Measurements from ENCODE around the gene MAML2.

MAML2 gene

GRCh38 chr11:96147906-96148486, 195.0 kb downstream of the MAML2 start:
- DNase-seq = no peak

GRCh38 chr11:96147186-96147585, 195.8 kb downstream of the MAML2 start:
- no peak for DNase-seq

GRCh38 chr11:96146765-96147164, 196.2 kb downstream of the MAML2 start:
- no peak for DNase-seq

GRCh38 chr11:96145163-96145585, 197.8 kb downstream of the MAML2 start:
- no peak for DNase-seq

- no peak for DNase-seq
Measured at GRCh38 chr11:96144553-96144952, 198.4 kb downstream of the MAML2 start.

- DNase-seq = no peak
Measured at GRCh38 chr11:96143041-96143521, 199.9 kb downstream of the MAML2 start.

- no peak for DNase-seq
Measured at GRCh38 chr11:96141626-96142025, 201.4 kb downstream of the MAML2 start.

GRCh38 chr11:96139691-96140090, 203.3 kb downstream of the MAML2 start:
- no peak for DNase-seq

- DNase-seq = no peak
Measured at GRCh38 chr11:96137373-96137772, 205.6 kb downstream of the MAML2 start.

GRCh38 chr11:96136613-96137298, 206.2 kb downstream of the MAML2 start:
- DNase-seq = no peak

GRCh38 chr11:96134602-96135001, 208.4 kb downstream of the MAML2 start:
- no peak for DNase-seq

- no peak for DNase-seq
Measured at GRCh38 chr11:96132437-96132836, 210.6 kb downstream of the MAML2 start.

GRCh38 chr11:96130061-96130620, 212.9 kb downstream of the MAML2 start:
- DNase-seq = no peak

GRCh38 chr11:96127596-96127959, 215.4 kb downstream of the MAML2 start:
- DNase-seq = no peak

- no peak for DNase-seq
Measured at GRCh38 chr11:96126917-96127595, 215.9 kb downstream of the MAML2 start.

GRCh38 chr11:96125400-96125799, 217.6 kb downstream of the MAML2 start:
- no peak for DNase-seq

- no peak for DNase-seq
Measured at GRCh38 chr11:96124155-96124554, 218.8 kb downstream of the MAML2 start.

- no peak for DNase-seq
Measured at GRCh38 chr11:96123301-96123700, 219.7 kb downstream of the MAML2 start.

- DNase-seq = no peak
Measured at GRCh38 chr11:96122601-96123074, 220.4 kb downstream of the MAML2 start.

GRCh38 chr11:96119211-96119610, 223.8 kb downstream of the MAML2 start:
- DNase-seq = no peak

- no peak for DNase-seq
Measured at GRCh38 chr11:96116376-96116775, 226.6 kb downstream of the MAML2 start.

GRCh38 chr11:96114178-96115064, 228.6 kb downstream of the MAML2 start:
- no peak for DNase-seq

Measured in 8988T (cell line).